DLD1 (cell line): ENCODE data around the gene RAB20.
"Not testable (repeated sequence)": the region's sequence is repeated elsewhere in the genome, so short reads cannot be mapped to it uniquely, and the experiment has no call there.

Experiments
- in situ Hi-C: cut with HindIII; loops from 2 replicates; pipeline ENCODE4 v1.10.0; 2017; ENCODE audit warnings: low sequenced_read_pairs

RAB20 gene

GRCh38 chr13:110561344-110562035 is at the start of gene RAB20:
Gene RAB20 (minus strand): TSS chr13:110561722. CDS start chr13:110561519, 203 bp downstream.
- in situ Hi-C loops, result no loop called here

- in situ Hi-C loops, result no loop called here
Measured at GRCh38 chr13:110610955-110611595, 49.6 kb upstream of the RAB20 start.

- in situ Hi-C loops, result no loop called here
Measured at GRCh38 chr13:110607675-110608224, 46.2 kb upstream of the RAB20 start.

GRCh38 chr13:110606281-110606680 is 44.8 kb upstream of the RAB20 start:
- in situ Hi-C loops, result not testable (repeated sequence)

GRCh38 chr13:110605132-110605531 is 43.6 kb upstream of the RAB20 start:
- in situ Hi-C loops, result no loop called here

GRCh38 chr13:110600980-110601379 is 39.5 kb upstream of the RAB20 start:
- in situ Hi-C loops, result no loop called here

- in situ Hi-C loops, result no loop called here
Measured at GRCh38 chr13:110600261-110600819, 38.8 kb upstream of the RAB20 start.

GRCh38 chr13:110597041-110597689 is 35.6 kb upstream of the RAB20 start:
- in situ Hi-C loops, result no loop called here

GRCh38 chr13:110593430-110594130 is 32.1 kb upstream of the RAB20 start:
- in situ Hi-C loops, result no loop called here

GRCh38 chr13:110592665-110593064 is 31.1 kb upstream of the RAB20 start:
- in situ Hi-C loops, result no loop called here

- in situ Hi-C loops, result no loop called here
Measured at GRCh38 chr13:110590577-110590976, 29.1 kb upstream of the RAB20 start.

GRCh38 chr13:110589793-110590390 is 28.4 kb upstream of the RAB20 start:
- in situ Hi-C loops, result no loop called here

GRCh38 chr13:110583178-110583865 is 21.8 kb upstream of the RAB20 start:
- in situ Hi-C loops, result no loop called here

- in situ Hi-C loops, result no loop called here
Measured at GRCh38 chr13:110582421-110582954, 21.0 kb upstream of the RAB20 start.

- in situ Hi-C loops, result no loop called here
Measured at GRCh38 chr13:110581506-110582185, 20.1 kb upstream of the RAB20 start.

- in situ Hi-C loops, result no loop called here
Measured at GRCh38 chr13:110580800-110581199, 19.3 kb upstream of the RAB20 start.

- in situ Hi-C loops, result no loop called here
Measured at GRCh38 chr13:110578363-110578762, 16.8 kb upstream of the RAB20 start.

- in situ Hi-C loops, result no loop called here
Measured at GRCh38 chr13:110576736-110577476, 15.4 kb upstream of the RAB20 start.
